ENCODE data around the gene NELFCD.
A peak's percentile ranks its signal among the peaks of the same experiment; 100 is the strongest.

DNA sequence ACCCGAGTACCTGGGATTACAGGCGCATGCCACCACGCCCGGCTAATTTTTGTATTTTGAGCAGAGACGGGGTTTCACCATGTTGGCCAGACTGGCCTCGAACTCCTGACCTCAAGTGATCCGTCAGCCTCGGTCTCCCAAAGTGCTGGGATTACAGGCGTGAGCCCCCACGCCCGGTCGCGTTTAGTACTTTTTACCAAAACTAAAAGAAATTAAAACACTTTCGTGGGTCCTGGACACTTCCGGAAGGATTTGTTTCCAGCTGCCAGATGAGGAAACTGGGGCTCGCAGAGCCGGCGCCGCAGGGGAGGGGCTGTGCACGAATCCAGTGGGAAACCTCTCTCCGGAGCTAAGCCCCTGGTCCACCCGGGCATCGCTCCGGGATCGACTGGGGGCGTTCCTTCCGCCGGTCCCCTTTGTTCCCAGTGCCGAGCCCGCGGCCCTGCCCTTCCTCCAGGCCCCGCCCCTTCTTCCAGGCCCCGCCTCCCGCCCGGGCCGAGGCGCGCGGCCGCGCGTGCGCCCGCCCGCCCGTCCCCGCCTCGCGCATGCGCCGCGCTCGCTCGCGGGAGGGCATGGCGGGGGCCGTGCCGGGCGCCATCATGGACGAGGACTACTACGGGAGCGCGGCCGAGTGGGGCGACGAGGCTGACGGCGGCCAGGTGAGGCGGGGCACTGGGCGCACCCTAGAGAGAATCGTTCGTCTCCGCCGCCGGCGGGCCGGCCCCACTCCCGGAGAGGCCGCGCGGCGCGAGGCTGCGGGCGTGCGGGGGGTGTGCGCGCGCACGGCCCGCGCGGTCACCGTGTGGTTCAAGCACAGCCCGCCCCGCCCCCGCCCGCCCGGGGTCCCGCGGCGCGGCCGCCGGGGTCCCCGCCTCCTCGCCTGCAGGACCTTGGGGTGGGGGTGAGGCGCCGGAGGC is at the start of gene NELFCD:
- TF ChIP-seq, protein P1, sequence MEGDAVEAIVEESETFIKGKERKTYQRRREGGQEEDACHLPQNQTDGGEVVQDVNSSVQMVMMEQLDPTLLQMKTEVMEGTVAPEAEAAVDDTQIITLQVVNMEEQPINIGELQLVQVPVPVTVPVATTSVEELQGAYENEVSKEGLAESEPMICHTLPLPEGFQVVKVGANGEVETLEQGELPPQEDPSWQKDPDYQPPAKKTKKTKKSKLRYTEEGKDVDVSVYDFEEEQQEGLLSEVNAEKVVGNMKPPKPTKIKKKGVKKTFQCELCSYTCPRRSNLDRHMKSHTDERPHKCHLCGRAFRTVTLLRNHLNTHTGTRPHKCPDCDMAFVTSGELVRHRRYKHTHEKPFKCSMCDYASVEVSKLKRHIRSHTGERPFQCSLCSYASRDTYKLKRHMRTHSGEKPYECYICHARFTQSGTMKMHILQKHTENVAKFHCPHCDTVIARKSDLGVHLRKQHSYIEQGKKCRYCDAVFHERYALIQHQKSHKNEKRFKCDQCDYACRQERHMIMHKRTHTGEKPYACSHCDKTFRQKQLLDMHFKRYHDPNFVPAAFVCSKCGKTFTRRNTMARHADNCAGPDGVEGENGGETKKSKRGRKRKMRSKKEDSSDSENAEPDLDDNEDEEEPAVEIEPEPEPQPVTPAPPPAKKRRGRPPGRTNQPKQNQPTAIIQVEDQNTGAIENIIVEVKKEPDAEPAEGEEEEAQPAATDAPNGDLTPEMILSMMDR (IDR thresholded peaks at IDR 0.05) = no peak
- TF ChIP-seq POLR2AphosphoS5 (IDR thresholded peaks at IDR 0.05) = peak; percentile 33 to 84 (median 36)
